Epithelial cell of proximal tubule (primary cell): ENCODE data around the gene RAB6B. TPM values are rescaled to one million over a fixed set of nuclear protein-coding genes. Genes with fewer than 3 reads are reported as not detected.

Source experiments
- DNase-seq: peaks from one replicate; pipeline ENCODE4 v3.0.0-alpha.2; 2011; ENCODE audit warnings: low read depth
- H3K4me3 ChIP-seq: 2 replicates; pipeline ENCODE4 v1.5.1; 2011; ENCODE audit warnings: low read depth, mild to moderate bottlenecking, low read length
- total RNA-seq: library from RNA; depleted of rRNA; stranded (reverse); fragments of >200 nt; gene quantifications from 2 replicates; pipeline ENCODE4 v1.2.3, GENCODE V29; 2015
- TF ChIP-seq, protein P1 (sequence below): conservative IDR thresholded peaks from 2 replicates; pipeline ENCODE4 v1.5.1; 2012; ENCODE audit warnings: low read depth, mild to moderate bottlenecking, low read length

Gene RAB6B
- total RNA-seq, 1 donor from 2014 or later = 3.5 TPM

DNA sequence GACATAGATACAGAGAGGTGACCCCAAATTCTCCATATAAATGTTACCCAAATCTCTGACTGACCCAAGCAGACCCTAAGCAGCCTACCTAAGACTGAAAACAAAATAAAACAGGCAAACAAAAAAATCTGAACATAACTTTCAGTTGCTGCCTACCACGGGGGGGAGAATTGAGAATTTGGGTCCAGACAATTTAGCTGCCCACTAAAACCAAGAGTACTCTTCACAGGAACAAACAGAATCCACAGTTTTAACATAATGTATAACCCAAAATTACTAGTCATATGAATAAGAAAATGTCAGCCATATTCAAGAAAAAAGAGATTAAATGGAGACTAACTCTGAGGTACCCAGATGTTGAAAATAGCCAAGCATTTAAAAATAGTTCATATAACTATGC is 45.6 kb downstream of the RAB6B start:
- H3K4me3 ChIP-seq = no peak overlapping the region
- TF ChIP-seq, protein P1, sequence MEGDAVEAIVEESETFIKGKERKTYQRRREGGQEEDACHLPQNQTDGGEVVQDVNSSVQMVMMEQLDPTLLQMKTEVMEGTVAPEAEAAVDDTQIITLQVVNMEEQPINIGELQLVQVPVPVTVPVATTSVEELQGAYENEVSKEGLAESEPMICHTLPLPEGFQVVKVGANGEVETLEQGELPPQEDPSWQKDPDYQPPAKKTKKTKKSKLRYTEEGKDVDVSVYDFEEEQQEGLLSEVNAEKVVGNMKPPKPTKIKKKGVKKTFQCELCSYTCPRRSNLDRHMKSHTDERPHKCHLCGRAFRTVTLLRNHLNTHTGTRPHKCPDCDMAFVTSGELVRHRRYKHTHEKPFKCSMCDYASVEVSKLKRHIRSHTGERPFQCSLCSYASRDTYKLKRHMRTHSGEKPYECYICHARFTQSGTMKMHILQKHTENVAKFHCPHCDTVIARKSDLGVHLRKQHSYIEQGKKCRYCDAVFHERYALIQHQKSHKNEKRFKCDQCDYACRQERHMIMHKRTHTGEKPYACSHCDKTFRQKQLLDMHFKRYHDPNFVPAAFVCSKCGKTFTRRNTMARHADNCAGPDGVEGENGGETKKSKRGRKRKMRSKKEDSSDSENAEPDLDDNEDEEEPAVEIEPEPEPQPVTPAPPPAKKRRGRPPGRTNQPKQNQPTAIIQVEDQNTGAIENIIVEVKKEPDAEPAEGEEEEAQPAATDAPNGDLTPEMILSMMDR = no peak
- DNase-seq = no peak

DNA sequence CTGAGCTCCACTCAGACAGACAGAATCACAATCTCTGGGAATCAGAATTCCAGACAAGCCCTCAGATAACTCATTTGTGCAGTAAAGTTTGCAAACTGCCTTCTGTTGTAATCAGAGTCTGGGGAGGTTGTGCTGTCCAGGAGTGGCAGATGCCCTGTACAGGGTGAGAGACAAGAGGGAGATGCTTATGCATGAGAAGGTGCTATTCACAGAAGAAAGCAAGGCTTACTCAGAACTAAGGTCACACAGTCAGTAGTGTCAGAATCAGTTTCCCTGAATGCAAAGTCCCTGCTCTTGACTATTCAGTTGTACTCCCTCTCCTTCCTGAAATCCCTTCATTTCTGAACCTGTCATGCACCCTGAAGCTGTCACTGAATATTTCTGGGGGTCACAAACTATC is 46.3 kb downstream of the RAB6B start:
- TF ChIP-seq, protein P1 = no peak
- no peak overlapping the region for H3K4me3 ChIP-seq
- DNase-seq = no peak

DNA sequence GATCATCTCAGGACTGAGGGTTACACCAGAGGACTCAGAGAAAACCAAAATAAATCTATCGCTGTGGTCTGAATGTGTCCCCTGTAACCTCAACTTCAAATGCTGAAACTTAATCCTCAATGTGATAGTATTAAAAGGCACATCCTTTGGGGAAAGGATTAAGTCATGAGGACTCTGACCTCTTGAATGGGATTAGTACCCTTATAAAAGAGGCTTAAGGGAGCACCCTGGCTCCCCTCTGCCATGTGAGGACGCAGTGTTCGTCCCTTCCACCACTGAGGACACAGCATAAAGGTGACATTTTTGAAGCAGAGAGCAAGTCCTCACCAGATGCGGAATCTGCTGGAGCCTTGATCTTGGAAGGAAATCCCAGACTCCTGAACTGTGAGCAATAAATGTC is 50.6 kb downstream of the RAB6B start:
- DNase-seq = no peak
- no peak overlapping the region for H3K4me3 ChIP-seq
- TF ChIP-seq, protein P1 = no peak

DNA sequence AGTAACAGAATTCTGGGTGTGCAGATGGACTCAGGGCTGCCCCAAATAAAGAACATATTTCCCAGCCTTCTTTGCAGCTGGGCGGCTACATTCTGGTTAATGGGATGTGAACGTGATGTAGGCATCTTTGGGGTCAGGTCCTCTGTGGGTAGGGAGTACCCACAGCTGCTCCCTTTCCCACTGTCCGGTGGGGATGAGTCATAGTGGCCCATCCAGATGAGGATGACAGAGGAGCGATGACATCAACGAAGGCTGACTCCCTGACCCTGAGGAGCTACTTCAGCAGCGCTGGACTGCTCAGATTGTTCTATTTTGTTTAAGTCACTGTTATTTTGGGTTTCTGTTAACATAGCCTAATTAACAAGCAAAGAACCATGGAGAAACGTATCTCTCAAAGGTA is 52.0 kb downstream of the RAB6B start:
- no peak for DNase-seq
- TF ChIP-seq, protein P1 = no peak
- H3K4me3 ChIP-seq = no peak overlapping the region

DNA sequence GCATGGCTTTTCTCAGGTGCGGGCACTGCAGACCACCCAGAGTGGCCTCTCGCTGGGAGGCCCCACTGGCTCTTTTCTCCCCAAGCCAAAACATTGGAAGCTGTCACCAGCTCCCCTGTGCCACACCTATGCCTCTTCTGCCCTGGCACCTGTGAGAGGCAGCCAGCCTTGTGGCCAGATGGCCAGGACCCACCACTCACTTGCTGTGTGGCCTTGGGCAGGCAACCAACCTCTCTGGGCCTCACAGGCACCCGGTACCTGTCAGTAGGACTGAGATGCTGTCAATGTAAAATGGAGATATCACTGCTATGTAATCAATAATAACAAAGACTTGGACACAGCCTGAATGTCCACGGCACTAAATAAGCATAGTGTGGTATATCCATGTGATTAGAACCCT is 53.5 kb downstream of the RAB6B start:
- DNase-seq = no peak
- TF ChIP-seq, protein P1 = no peak
- no peak overlapping the region for H3K4me3 ChIP-seq

DNA sequence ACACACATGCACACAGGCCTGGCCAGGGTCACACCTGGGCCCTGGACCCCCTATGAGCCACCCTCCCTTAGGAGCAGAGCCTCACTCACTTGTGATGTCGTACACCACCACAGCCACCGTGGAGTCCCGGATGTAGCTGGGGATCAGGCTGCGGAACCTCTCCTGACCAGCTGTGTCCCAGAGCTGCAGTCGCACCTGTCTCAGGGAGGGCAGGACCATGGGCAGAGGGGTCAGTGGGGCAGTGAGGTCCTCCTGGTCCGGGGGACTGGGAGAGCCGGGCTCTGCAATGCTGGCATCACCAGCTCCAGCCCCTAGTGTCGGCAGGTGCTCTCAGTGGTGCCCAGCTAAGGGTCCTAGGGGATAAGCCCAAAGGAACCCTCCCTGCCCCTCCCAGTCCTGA is 54.5 kb downstream of the RAB6B start:
- TF ChIP-seq, protein P1 = no peak
- DNase-seq = no peak
- H3K4me3 ChIP-seq = no peak overlapping the region

DNA sequence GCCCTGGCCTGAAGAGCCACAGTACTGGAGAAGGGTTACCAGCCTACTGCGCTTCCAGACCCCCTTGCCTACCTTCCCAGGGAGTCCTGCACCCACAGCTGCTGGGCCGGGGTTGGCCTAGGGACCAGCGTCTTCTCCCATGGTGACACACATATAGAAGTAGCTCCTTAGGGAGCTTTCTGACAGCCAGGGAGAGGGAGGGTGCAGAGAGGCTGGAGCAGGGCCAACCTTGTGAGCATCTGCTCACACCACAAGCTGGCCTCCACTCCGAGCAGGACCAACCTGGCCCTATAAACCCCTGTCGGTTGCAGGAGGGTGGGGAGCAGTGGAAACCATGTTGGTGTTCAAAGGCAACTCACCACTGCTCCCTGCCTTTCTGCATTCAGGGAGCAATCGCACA is 54.9 kb downstream of the RAB6B start:
- DNase-seq = no peak
- no peak overlapping the region for H3K4me3 ChIP-seq
- TF ChIP-seq, protein P1 = no peak
